ENCODE data around the gene TRIM17.
A peak's percentile ranks its signal among the peaks of the same experiment; 100 is the strongest.

Gene TRIM17

DNA sequence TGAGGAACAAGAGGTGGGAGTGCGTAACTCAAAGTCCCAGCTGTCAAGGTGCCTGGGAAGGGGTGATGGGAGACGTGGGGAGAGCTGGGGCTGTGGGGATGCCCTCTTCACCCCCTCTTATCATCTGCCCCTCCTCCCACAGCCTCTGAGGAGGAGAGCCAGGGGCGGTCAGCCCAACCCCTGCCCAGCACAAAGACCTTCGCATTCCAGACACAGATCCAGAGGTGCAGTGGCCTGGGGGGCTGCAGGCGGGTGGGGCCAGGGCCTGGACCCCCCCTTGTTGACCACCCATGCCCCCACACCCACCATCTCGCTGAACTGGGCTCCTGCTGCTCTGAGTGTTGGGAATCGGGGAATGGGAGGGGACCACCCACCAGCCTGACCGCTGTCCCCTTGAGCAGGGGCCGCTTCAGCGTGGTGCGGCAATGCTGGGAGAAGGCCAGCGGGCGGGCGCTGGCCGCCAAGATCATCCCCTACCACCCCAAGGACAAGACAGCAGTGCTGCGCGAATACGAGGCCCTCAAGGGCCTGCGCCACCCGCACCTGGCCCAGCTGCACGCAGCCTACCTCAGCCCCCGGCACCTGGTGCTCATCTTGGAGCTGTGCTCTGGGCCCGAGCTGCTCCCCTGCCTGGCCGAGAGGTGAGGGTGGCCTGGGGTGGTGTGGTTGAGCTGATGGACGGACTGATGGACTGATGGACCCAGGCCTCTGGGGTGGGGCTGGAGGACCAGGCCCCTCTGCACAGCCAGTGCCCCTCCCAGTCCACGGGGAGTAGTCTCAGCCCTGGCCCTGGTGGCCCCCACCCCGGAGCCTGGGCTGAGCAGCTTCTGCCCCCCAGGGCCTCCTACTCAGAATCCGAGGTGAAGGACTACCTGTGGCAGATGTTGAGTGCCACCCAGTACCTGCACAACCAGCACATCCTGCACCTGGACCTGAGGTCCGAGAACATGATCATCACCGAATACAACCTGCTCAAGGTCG, 39.7 kb downstream of the TRIM17 start:
- DNase-seq: no peak

GRCh38 chr1:228376262-228376628, 40.4 kb downstream of the TRIM17 start:
- peak; percentile 38 for DNase-seq

GRCh38 chr1:228375578-228376261, 40.9 kb downstream of the TRIM17 start:
- DNase-seq: no peak

DNA sequence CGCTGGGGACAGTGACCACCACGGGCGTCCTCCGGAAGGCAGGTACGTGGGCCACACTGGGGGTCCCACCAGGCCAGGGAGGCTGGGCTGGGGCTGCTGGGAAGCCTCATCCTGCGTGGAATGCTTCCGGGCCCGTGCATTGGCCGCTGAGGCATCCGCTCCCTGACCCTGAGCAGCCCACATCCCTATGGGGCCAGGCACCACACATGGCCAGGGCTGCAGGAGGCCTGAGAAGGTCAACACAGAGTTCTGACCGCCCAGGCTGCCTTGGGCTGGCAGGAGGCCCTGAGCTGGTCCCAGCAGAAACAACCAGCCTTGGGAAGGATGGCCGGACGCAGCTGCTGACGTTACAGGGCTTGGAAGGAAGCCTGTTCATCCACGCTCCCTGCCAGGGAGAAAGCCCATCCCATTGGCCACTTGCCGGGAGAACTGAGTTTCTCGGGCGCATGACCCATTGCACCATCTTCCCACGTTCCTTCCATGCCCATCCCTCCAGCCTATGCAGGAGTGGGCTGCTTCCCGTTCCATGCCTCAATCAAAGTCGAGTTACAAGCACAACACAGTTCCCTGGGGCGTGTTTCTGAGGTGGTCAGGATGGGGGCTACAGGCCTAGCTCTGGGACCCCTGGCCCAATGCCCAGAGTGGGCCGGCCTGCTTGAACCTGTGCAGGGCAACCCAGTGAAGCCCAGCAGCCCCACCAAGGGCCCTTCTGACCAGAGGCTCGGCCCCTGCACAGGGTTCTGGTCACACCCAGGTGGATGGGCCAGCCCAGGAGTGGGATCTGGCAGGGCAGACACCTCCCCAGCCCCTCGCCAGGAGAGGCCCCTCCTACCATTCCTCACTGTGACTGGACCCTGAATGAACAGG, 41.7 kb downstream of the TRIM17 start:
- no peak for DNase-seq

DNA sequence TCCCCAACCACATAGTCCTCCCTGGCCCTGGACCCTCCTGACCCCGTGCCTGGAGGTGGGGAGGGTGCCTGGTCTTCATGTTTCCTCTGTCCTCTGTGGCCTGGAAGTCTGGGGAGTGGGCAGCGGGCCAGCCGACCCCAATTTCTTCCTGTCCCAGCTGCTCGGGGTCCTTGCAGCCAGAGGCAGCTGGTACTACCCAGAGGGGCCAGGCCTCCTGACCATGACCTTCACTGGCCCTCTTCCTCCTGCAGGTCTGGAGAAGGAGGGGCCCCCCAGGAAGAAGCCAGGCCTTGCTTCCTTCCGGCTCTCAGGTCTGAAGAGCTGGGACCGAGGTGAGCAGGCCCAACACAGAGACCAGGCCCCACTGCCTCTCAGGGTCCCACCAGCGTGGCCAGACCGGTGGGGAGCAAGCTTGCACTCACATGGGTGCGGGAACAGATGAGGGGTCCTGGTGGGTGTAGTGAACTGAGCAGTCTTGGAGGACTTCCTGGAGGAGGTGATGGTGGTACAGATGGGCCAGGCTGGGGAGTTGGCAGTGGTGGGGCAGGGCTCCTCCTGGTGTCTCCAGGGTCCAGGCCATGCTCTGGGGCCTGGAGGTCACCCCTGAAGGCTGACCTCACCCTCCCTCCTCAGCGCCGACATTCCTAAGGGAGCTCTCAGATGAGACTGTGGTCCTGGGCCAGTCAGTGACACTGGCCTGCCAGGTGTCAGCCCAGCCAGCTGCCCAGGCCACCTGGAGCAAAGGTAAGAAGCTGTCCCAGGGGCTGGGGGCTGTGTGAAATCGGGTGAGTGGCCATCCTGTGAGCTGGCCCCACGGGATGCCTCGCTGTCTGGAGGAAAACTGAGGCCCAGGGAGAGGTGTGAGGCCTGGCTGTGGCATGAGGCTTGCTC, 42.7 kb downstream of the TRIM17 start:
- no peak for DNase-seq

GRCh38 chr1:228373004-228373680, 43.5 kb downstream of the TRIM17 start:
- DNase-seq: no peak

GRCh38 chr1:228372183-228373003, 44.3 kb downstream of the TRIM17 start:
- DNase-seq: no peak

DNA sequence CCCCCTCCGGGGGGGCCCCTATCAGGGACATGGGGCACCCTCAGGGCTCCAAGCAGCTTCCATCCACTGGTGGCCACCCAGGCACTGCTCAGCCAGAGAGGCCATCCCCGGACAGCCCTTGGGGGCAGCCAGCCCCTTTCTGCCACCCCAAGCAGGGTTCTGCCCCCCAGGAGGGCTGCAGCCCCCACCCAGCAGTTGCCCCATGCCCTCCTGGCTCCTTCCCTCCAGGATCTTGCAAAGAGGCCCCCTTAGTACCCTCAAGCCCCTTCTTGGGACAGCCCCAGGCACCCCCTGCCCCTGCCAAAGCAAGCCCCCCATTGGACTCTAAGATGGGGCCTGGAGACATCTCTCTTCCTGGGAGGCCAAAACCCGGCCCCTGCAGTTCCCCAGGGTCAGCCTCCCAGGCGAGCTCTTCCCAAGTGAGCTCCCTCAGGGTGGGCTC, 44.9 kb downstream of the TRIM17 start:
- DNase-seq: no peak

DNA sequence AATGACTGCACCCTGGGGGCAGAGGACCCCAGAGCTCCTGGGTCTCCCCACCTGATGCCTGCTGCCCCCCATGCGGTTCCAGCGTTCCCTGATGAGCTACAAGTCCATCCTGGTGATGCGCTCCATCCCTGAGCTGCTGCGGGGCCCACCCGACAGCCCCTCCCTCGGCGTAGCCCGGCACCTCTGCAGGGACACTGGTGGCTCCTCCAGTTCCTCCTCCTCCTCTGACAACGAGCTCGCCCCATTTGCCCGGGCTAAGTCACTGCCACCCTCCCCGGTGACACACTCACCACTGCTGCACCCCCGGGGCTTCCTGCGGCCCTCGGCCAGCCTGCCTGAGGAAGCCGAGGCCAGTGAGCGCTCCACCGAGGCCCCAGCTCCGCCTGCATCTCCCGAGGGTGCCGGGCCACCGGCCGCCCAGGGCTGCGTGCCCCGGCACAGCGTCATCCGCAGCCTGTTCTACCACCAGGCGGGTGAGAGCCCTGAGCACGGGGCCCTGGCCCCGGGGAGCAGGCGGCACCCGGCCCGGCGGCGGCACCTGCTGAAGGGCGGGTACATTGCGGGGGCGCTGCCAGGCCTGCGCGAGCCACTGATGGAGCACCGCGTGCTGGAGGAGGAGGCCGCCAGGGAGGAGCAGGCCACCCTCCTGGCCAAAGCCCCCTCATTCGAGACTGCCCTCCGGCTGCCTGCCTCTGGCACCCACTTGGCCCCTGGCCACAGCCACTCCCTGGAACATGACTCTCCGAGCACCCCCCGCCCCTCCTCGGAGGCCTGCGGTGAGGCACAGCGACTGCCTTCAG, 45.5 kb downstream of the TRIM17 start:
- DNase-seq: no peak

DNA sequence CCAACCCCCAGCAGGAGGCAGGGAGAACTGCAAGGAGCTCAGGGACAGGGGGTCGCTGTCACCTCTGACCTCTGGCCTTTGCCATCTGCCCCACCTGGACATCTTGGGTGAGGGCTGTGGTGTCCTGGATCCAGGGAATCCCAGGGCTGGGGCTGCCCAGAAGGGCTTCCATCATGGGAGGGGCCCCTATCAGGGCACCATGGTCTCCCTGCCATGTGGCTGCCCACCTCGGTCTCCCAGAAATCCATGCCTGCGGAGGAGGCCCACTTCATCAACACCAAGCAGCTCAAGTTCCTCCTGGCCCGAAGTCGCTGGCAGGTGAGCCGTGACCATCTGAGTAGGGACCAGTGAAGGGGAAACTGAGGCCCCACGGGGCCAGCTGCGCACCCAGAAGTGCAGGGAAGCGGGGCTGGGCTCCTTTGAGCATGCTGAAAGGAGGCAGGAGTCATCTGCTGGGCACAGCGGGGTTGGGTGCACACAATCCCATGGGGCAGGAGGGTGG, 46.2 kb downstream of the TRIM17 start:
- DNase-seq: no peak

DNA sequence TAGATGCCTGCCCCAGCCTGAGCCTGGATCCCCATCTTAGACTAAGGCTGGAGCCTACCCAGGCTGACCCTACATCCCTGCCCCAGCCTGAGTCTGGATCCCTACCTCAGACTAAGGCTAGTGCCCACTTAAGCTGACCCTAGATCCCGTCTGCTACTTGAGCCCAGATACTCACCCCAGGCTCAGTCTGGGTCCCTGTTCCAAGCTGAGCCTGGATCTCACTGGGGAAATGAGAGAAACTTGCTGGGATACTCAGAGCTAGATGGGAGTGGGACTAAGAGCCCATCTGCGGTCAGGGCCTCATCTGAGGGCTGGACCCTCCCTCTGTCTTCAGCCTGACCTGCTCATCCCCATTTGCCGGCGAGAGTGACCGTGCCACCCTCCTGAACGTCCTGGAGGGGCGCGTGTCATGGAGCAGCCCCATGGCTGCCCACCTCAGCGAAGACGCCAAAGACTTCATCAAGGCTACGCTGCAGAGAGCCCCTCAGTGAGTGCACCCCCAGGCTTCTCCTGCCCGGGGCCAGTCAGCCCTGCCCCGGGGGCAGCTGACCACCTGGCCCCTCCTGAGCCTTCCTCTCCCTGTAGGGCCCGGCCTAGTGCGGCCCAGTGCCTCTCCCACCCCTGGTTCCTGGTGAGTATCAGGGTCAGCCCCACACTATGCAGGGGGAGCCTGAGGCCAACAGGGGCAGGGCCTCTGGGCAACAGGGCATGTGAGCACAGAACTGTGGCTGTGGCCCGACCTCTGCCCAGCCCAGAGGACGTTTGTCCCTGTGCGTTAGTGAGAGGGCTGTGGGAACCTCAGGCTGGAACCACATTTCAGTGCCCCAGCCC, 46.8 kb downstream of the TRIM17 start:
- no peak for DNase-seq

- DNase-seq: peak; percentile 93
These were observed 47.7 kb downstream of the TRIM17 start for GRCh38 chr1:228368801-228369607.

GRCh38 chr1:228367798-228368791, 48.6 kb downstream of the TRIM17 start:
- peak; percentile 65 for DNase-seq

- DNase-seq: no peak
These were observed 49.6 kb downstream of the TRIM17 start for GRCh38 chr1:228366866-228367741.

All from OCI-M1 (cell line).